GM03348 (cell line): Measurements from ENCODE around the gene SPINK13.
"Not testable (repeated sequence)": the region's sequence is repeated elsewhere in the genome, so short reads cannot be mapped to it uniquely, and the experiment has no call there.

Experiments
- DNase-seq: peaks from one replicate; pipeline ENCODE4 v3.0.0; 2012; ENCODE audit warnings: low spot score

Gene SPINK13

DNA sequence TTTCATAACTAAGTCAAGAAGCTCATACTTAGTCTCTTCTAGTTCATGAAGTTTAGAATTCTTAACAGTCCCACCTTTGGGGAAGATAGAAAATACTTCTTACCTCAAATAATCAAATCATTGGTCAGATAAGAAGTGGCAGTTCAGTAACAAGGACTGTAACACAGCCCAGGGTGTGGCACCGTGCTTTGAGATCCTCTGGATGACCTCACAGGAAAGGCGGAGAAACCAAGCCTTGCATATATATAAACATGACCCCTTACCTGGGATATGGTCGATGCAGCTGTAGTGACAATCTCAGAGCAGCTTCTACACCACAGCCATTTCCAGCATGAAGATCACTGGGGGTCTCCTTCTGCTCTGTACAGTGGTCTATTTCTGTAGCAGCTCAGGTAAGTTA lies 43.6 kb downstream of the SPINK13 start, which contains the start of gene SPINK7:
Gene SPINK7 (plus strand): TSS at position 271 of the 400 bp plus-strand sequence. CDS start 61 bp downstream, at position 332.
- DNase-seq, result no peak

DNA sequence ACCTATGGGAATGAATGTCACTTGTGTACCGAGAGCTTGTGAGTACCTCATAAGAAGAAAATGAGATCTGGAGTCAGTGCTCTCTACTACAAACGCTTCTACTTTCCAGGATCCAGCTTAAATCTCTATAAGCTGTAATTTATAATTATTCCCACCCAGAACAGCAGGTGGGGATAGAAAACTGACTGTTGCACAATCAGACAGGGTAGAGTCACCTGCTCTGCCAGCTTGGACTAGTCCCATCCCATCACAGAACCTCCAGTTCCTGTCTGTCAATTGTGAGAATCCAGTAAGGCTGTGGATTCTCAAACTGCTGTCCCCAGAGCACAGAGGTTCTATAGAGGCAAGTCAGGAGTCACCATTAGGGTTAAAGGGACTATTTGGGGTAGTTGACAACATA lies 45.6 kb downstream of the SPINK13 start:
- DNase-seq, result no peak

DNA sequence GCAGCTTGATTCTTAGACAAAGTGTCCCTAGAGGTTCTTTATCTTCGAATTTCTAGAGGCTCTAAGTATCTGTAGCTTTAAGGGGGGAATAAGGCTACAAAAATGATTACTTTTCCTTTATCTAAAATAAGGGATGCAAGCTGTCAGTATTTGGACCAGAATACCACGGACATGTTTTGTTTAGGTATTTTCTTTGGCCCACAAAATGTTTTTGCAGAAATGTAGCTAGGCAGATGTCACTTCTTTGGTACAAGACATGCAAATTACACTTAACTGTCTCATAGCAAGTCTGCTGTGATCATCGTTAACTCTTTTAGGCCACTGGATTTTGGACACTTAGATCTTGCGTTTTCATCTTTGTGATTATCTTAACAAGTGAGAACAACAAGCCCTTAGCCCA lies 46.1 kb downstream of the SPINK13 start:
- no peak for DNase-seq

DNA sequence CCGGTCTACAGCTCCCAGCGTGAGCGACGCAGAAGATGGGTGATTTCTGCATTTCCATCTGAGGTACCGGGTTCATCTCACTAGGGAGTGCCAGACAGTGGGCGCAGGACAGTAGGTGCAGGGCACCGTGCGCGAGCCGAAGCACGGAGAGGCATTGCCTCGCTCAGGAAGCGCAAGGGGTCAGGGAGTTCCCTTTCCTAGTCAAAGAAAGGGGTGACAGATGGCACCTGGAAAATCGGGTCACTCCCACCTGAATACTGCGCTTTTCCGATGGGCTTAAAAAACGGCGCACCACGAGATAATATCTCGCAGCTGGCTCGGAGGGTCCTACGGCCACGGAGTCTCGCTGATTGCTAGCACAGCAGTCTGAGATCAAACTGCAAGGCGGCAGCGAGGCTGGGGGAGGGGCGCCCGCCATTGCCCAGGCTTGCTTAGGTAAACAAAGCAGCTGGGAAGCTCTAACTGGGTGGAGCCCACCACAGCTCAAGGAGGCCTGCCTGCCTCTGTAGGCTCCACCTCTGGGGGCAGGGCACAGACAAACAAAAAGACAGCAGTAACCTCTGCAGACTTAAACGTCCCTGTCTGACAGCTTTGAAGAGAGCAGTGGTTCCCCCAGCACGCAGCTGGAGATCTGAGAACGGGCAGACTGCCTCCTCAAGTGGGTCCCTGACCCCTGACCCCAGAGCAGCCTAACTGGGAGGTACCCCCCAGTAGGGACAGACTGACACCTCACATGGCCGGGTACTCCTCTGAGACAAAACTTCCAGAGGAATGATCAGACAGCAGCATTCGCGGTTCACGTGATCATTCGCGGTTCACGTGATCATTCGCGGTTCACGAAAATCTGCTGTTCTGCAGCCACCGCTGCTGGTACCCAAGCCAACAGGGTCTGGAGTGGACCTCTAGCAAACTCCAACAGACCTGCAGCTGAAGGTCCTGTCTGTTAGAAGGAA lies 51.7 kb downstream of the SPINK13 start:
- not testable (repeated sequence) for DNase-seq

DNA sequence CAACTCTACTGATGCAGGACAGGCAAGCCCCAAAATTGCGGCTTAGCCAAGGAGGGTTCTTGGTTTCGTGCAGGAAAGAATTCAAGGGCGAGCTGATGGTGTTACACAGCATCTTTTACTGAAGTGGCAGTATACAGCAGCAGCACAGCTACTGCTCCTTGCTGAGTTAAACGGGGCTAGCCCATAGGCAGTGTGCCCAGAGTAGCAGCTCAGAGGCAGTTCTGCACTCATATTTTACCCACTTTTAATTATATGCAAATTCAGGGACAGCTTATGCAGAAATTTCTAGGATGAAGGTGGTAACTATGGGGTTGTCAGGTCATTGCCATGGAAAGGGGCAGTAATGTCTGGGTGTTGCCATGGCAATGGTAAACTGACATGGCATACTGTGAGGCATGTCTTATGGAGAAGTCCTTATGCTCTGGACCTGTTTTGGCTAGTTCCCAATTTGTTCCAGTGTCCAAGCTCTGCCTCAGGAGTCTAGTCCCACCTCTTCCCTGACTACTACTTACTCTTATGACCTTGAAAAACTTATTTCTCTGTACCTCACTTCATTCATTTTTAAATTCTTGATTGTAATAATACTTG lies 64.8 kb downstream of the SPINK13 start:
- no peak for DNase-seq

DNA sequence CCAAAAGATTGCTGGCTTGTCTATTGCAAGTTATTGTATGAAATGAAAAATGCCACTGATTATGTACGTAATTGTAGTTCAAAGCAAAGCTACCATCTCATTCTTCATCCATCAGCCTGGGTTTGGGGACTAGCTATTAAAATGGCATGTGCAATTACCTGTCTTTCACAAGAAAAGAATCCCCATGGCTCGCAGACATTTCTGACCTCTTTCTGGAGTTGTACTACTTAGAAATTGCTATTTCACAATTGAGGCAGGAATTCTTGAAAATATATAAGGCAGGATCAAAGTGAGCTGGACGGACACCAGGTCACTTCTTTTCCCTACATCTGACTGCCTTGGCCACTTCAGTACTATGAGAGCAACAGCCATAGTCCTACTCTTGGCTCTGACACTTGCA lies 66.7 kb downstream of the SPINK13 start, which contains the start of gene SPINK9:
Gene SPINK9 (plus strand): TSS at position 301 of the 400 bp plus-strand sequence. CDS start 55 bp downstream, at position 356.
- no peak for DNase-seq
